Measurements from ENCODE around the gene IL13. TPM values are rescaled to one million over a fixed set of nuclear protein-coding genes. Genes with fewer than 3 reads are reported as not detected.

Gene IL13
- total and polyA plus RNA-seq, 2 donors from 2014 or later, result not detected

DNA sequence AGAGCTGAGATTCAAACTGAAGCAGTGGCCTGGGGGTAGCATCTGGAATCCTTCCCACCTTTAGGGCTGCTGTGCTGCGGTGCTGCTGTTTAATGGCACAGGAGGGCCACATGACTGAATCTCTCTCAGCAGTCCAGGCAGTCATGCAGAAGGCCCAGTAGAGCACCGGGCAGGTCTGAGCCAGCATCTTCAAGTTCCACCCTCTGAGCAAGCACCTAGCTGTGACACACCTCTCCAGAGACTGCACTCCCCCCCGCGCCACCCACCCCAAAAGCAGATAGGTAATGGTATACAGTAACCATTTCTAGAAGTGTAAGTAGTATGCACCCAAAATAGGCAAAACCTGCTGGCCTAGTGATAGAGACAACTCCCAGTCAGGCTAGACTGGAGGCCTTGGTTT, 24.0 kb downstream of the IL13 start:
- Histone ChIP-seq H3K27ac (ENCODE audit: low read depth in 2 of 2, low read length in 2 of 2) (no peak overlapping the region), H3K9ac (ENCODE audit: low read length in 3 of 3) (no peak overlapping the region), H3K4me1 (ENCODE audit: control insufficient read depth in 2 of 3, insufficient read depth in 2 of 3, low read depth in 1 of 3, low read length in 3 of 3) (no peaks in the 10 kb centered on the region), H3K9me3 (ENCODE audit: control insufficient read depth in 2 of 3, insufficient read depth in 1 of 3, low read length in 3 of 3) (no peaks in the 10 kb centered on the region), H3K4me3 (ENCODE audit: low read length in 3 of 3) (no peak overlapping the region), H3K36me3 (ENCODE audit: control insufficient read depth in 2 of 3, insufficient read depth in 3 of 3, low read length in 3 of 3) (no peaks in the 10 kb centered on the region), H3K27me3 (ENCODE audit: control insufficient read depth, insufficient read depth, low read length) (no peaks in the 10 kb centered on the region)
- intact Hi-C loops (cut with DNase I), result no loop called here
- DNase-seq (no peak), FAIRE-seq (no peak)
- TF ChIP-seq, protein P1, sequence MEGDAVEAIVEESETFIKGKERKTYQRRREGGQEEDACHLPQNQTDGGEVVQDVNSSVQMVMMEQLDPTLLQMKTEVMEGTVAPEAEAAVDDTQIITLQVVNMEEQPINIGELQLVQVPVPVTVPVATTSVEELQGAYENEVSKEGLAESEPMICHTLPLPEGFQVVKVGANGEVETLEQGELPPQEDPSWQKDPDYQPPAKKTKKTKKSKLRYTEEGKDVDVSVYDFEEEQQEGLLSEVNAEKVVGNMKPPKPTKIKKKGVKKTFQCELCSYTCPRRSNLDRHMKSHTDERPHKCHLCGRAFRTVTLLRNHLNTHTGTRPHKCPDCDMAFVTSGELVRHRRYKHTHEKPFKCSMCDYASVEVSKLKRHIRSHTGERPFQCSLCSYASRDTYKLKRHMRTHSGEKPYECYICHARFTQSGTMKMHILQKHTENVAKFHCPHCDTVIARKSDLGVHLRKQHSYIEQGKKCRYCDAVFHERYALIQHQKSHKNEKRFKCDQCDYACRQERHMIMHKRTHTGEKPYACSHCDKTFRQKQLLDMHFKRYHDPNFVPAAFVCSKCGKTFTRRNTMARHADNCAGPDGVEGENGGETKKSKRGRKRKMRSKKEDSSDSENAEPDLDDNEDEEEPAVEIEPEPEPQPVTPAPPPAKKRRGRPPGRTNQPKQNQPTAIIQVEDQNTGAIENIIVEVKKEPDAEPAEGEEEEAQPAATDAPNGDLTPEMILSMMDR (IDR thresholded peaks at IDR 0.05; ENCODE audit: borderline replicate concordance, extremely low read depth, insufficient read depth), result no peak

DNA sequence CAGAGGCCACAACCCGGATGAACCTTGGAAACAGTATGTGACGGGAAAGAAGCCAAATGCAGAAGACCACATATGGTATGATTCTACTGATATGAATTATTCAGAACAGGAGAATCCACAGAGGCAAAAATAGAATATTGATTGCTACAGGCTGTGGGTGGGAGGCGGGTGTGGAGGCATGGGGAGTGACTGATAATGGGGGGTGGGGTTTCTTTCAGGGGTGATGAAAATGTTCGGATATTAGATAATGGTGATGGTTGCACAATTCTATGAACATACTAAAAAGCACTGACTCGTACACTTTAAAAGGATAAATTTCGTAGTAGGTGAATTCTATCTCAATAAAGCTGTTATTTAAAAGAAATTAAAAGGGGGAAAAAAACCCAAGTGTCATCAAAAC, 26.5 kb downstream of the IL13 start:
- intact Hi-C loops (cut with DNase I), result no loop called here
- Histone ChIP-seq H3K9me3 (ENCODE audit: control insufficient read depth in 2 of 3, insufficient read depth in 1 of 3, low read length in 3 of 3) (no peaks in the 10 kb centered on the region), H3K4me3 (ENCODE audit: low read length in 3 of 3) (no peak overlapping the region), H3K27ac (ENCODE audit: low read depth in 2 of 2, low read length in 2 of 2) (no peak overlapping the region), H3K4me1 (ENCODE audit: control insufficient read depth in 2 of 3, insufficient read depth in 2 of 3, low read depth in 1 of 3, low read length in 3 of 3) (no peaks in the 10 kb centered on the region), H3K27me3 (ENCODE audit: control insufficient read depth, insufficient read depth, low read length) (no peaks in the 10 kb centered on the region), H3K9ac (ENCODE audit: low read length in 3 of 3) (no peak overlapping the region), H3K36me3 (ENCODE audit: control insufficient read depth in 2 of 3, insufficient read depth in 3 of 3, low read length in 3 of 3) (no peaks in the 10 kb centered on the region)
- DNase-seq, result no peak
- TF ChIP-seq, protein P1 (IDR thresholded peaks at IDR 0.05; ENCODE audit: borderline replicate concordance, extremely low read depth, insufficient read depth), result no peak
- no peak for FAIRE-seq

DNA sequence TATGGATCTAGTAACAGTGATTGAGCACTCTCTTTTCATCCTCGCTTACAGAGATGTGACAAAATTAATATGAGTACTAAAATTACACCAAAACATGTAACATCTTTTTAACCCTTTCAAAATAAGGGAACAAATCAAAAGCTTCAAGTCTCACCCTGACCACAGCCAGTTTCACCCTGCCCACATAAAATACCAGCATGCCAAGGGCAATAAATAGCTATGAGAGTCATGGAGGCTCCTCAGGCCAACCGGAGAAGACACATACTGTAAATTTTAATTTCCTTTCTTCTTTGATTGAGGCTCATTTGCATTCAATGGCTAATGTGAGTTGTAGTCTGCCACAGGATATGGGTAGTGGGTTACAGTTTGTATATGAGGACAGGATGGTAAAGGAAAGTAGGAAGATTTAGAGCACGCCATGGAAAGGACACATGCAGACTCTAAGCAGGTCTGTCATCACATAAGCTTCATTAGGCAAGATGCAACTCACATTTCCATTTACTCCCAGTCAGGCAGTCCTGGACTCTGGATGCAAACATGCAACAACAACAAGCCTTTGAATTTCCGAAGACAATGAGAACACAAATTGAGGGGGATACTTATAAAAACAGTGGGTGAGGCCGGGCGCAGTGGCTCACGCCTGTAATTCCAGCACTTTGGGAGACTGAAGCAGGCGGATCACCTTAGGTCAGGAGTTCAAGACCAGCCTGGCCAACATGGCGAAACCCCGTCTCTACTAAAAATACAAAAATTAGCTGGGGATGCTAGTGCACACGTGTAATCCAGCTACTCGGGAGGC, 27.1 kb downstream of the IL13 start:
- TF ChIP-seq, protein P1 (IDR thresholded peaks at IDR 0.05; ENCODE audit: borderline replicate concordance, extremely low read depth, insufficient read depth), result no peak
- H3K27me3 ChIP-seq (ENCODE audit: control insufficient read depth, insufficient read depth, low read length), result no peaks in the 10 kb centered on the region
- H3K27ac ChIP-seq (ENCODE audit: low read depth in 2 of 2, low read length in 2 of 2), result no peak overlapping the region
- H3K9me3 ChIP-seq (ENCODE audit: control insufficient read depth in 2 of 3, insufficient read depth in 1 of 3, low read length in 3 of 3), result no peaks in the 10 kb centered on the region
- no peaks in the 10 kb centered on the region for H3K4me1 ChIP-seq (ENCODE audit: control insufficient read depth in 2 of 3, insufficient read depth in 2 of 3, low read depth in 1 of 3, low read length in 3 of 3)
- FAIRE-seq (no peak), DNase-seq (no peak)
- H3K36me3 ChIP-seq (ENCODE audit: control insufficient read depth in 2 of 3, insufficient read depth in 3 of 3, low read length in 3 of 3), result no peaks in the 10 kb centered on the region
- H3K4me3 ChIP-seq (ENCODE audit: low read length in 3 of 3), result no peak overlapping the region
- intact Hi-C loops (cut with DNase I), result no loop called here
- H3K9ac ChIP-seq (ENCODE audit: low read length in 3 of 3), result no peak overlapping the region

All from kidney (tissue), 14 donors.